CD4-positive, alpha-beta T cell treated with Interleukin-4 for 4 hours (primary cell): ENCODE data around the gene ZCCHC18.
A peak's percentile ranks its signal among the peaks of the same experiment; 100 is the strongest.
"Not testable (repeated sequence)": the region's sequence is repeated elsewhere in the genome, so short reads cannot be mapped to it uniquely, and the experiment has no call there.

Experiments used
- DNase-seq: peaks from one replicate; pipeline ENCODE4 v3.0.0-alpha.2; 2020

ZCCHC18 gene

GRCh38 chrX:104112326-104112951 lies at the start of gene ZCCHC18:
Gene ZCCHC18, plus strand, starts transcription at chrX:104112523. Its CDS starts 1,589 bp downstream, at chrX:104114112.
- DNase-seq = no peak

GRCh38 chrX:104062636-104063035 lies 49.7 kb upstream of the ZCCHC18 start:
- DNase-seq = not testable (repeated sequence)

DNA sequence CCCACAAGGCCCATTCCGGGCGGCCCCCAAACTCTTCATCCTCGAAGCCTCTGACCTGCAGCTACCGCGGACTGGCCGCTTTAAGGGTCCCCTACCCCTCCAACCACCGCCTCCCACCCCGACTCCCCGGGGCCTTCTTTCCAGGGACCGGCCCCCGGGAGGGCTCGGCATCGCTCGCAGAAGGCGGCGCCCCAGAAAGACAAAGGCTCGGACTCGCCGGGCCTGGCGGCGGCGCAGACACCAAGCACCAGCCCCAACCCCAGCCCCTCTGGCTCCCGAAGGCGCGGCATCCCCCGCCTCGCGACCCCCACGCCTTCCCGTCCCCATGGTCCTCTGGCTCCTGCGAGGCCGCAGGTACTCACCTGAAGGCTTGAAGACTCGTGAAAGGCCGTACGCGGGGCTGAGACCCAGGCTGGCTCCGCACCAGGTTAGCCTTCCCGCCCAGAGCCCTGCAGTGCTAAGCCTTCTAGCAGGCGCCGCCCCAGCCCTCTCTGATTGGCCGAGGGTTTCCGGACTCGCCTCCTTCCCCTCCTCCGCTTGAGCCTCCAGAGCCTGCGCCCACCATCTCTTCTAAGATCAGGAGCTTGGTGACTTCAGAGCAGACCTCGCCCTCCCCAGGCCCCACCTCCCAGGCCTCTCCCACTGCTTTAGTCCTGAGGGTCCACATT lies 36.4 kb upstream of the ZCCHC18 start, which contains the start of gene TMSB15C:
Gene TMSB15C (minus strand): TSS at position 459 of the 668 bp plus-strand sequence.
- DNase-seq = not testable (repeated sequence)

DNA sequence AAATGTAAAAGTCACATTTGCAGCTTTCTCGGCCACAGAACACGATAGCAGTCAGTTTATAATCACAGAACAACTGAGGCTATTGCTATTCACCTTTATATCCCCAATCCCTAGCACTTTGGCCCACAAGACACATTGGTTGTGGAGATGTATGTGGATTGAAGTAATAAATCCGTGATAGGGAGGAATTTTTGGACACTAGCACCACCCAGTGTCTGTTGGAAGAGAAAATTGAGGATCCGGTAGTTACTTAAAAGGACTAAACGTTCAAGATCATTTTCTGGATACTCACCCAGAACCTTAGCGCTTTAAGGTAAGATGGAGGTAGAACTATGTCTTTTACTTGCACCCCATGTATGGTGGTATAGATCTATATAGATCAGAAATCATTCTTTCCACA lies 34.5 kb upstream of the ZCCHC18 start:
- not testable (repeated sequence) for DNase-seq

- no peak for DNase-seq
Observed at GRCh38 chrX:104084063-104084462, 28.3 kb upstream of the ZCCHC18 start.

DNA sequence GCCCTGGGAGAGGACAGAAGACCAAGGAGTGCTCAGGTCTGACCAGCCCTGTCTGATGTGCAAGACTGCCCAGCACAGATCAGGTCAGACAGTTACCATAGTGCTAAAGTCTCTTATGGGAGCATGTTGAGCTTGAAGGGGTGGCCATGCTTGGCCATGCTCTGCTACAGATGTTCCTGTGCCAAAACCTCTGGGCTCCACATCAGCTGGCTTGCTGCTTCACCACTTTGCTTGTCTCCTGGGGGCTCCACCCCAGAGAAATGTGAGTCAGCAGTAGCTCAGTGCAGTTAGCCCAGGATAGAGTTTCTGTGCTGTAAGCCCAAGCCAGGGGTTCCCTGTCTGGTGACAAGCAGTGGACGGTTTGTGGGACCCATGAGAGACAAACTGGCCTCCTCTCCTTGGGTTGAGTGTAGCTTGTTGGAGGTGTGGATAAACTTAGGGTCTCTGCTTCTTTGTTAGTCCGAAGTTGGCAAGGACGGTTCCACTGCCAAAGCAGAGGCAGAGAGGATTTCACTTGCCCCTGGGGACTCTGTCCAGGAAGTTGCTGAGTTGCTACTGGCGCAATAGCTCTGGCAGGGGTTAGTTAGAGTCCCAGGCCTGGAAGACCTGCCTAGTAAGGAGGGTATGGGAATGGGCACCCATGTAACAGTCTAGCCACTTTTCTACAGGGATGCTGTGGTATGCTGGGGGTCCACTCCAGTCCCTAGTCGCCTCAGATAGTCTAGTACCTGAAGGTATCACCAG lies 27.6 kb upstream of the ZCCHC18 start:
- no peak for DNase-seq

- no peak for DNase-seq
Observed at GRCh38 chrX:104085477-104085876, 26.8 kb upstream of the ZCCHC18 start.

GRCh38 chrX:104085919-104086318 lies 26.4 kb upstream of the ZCCHC18 start:
- no peak for DNase-seq

GRCh38 chrX:104098151-104098808 lies 14.0 kb upstream of the ZCCHC18 start:
- DNase-seq = peak; percentile 64

- DNase-seq = no peak
Observed at GRCh38 chrX:104098919-104099318, 13.4 kb upstream of the ZCCHC18 start.

- DNase-seq = no peak
Observed at GRCh38 chrX:104104676-104105075, 7.6 kb upstream of the ZCCHC18 start.

DNA sequence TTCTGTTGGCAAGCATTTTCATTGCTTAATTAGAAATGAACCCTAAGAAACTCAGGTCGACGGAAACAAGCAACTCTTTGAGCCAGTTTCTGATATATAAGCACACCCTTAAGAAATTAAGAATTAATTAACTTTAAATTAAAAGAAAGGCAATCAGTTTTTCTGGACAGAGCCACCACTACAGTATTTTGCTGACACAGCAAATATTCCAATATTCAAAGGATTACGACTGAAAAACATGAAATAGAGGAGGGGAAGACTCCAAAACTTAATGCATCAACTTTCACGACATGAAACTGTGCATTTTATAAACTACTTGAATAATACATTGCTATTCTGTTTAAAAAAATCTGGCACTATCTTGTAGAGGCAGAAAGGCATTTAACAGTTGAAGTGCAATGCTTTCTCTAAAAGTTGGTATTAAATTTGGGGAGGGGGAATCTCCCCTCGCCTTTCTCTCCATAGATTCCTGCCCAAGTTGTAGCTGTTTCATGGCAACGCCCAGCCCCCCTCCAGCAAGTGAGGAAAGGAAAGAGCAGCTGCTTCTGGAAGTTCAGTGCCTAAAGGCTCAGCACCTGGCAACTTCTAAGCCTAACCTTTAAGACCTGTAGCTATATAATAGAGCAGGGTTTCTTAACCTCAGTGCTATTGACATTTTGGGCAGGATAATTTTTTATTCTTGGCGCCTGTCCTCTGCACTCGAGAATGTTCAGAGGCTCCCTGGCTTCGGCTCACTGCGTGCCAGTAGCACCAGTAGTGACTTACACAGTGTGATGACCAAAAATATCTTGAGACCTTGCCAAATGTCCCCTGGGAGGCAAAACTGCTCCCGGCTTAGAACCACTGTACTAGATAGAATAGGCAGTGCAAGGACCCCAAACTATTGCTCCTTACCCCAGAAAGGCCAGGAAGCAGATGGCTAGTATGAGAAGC lies 6.7 kb upstream of the ZCCHC18 start:
- no peak for DNase-seq

DNA sequence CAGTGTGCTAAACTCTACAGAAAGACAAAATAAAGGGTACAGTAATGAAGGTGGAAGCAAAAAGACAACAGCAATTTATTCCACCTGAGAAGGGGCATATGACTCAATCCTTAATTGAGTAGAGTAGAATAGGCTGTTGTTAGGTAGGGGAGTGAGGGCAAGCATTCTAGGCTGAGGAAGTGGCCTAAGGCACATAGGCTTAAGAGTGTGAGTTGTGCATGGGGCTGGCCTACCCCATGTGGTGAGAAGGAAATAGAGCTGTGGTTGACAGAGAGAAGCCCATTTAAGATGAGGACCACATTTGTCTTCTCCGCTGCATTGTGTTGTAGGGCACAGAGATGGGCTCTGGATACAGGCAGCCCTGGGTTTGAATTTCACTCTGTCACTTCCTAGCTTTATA lies 3.4 kb upstream of the ZCCHC18 start:
- DNase-seq = no peak

DNA sequence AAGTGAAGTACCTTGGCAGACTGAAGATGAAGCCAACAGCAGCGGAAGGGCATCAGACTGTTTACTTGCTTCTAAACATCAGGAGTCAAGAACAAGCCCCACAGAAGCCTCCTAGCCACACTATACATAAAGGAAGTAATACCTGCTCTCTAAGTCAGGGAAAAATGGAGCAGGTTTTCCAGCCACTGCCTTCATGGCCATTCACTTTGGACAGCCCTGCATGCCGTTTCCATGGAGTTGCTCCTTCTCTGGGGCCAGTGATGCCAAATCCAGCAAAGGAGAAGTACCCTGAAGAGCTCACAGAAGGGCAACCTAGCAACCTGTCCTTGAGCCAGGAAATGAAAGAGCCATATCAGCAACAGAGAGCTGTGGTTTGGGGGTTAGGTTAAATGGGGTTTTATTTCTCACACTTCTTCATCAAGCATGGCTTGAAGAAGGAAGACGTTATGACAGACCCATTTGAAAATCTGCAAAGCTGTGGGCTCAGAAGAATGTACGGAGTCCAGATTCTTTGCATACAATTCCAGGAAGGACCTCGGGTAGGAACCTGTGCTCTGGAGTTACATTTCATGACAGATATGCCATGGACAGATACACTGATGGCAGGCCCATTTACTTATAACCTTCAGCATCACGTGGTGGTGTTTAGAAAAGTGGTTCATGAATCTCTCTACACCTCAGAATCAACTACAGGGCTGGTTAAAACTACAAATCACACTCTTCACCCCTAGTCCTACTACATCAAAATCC lies 1.7 kb upstream of the ZCCHC18 start:
- DNase-seq = not testable (repeated sequence)

DNA sequence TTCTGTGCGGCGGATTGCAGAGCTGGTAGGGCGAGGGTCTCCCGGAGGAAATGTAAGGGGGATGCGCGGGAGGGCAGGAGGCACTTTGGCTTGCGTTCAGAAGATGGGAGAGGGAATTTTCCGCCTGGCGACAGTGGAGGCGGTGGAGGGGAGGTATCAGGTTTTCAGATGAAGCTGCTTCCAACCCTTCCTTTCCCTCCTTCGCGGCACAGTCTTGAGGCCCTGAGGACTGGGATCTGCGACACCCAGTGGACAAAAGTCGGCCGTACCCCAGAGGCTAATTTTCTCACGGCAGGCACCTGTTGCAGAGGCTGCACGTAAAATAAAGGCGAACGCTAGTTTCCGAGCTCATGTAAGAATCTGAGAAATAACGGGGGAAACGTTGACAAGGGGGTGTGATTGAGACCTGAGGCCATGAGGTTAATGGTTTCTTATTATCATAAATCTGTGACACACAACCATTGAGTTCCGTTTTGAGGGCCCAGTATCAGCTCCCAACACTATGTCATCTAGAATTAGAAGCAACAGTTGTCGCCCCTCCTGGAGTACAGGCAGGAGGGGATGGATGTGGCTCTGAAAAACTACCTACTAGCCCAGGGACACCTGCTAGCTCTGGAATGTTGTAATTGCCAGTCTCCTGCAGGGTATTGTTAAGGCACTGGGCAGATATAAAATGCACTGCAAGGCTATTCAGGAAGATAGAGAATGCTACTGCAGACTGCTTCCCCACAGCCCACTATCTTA lies 1.1 kb downstream of the ZCCHC18 start:
- peak; percentile 54 for DNase-seq

DNA sequence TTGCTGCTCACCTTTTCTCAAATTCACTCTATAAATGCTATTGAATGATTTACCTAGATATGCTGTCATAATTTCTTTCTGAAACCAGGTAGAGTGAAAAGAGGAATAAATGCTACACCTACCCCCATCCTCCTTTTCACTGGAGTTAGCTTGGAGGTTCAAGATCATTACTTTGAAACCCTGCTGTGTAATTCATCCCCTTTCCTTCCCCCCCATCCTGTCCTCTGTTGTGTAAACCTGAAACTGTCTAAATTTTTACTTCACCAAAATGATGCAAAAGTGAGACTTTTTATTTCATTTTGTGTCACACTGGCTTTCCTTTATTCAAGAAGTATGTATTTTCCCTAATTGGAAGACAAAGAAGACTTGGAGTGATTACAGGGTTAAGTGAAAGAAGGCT lies 5.4 kb downstream of the ZCCHC18 start:
- no peak for DNase-seq

DNA sequence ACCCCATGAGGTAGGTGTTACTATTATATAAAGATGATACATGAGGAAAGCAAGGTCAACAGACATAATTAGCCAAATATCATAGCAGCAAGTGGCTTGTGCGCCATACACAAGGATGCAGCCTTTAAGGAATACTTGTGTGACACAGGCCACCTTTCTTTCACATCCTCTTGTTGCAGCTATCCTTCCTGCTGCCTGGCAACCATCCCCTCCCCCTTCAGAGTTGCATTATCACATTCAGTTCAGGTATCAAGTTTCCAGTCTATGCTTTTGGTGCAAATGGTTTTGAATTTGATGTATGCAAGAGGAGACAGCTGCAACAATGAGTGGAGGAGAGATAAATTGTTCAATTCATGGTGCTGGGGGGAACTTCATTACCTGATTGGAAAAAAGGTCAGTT lies 6.4 kb downstream of the ZCCHC18 start:
- no peak for DNase-seq

DNA sequence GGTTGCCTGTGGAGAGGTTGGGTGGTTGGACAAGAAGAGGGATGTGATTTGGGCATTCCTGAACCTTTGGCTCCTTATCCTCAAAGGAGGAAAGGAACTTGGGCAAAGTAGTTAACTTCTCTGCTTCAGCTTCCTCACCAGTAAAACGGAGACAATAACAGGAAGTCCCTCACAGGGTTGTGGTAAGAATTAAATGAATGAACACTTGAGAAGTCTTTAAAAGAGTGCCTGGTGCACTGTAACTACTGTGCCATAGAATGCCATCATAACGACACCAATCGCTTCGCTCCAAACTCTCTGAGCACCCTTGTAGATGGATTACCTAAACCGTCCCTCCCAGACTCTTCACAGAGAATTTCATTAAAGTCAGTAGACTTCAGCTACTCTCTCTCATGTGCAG lies 10.5 kb downstream of the ZCCHC18 start:
- no peak for DNase-seq

DNA sequence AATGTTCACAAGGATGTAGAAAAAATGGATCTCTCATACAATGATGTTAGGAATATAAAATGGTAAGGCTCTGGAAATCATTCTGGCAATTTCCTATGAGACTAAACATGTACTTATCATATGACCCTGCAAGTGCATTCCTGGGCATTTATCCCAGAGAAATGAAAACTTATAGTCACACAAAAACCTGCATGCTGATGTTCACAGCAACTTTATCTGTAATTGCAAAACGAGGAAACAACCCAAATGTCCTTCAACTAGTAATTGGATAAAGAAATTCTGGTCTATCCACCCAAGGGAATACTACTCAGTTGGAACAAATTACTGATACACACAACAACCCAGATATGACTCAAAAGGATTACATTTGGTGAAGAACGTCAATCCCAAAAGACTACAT lies 14.5 kb downstream of the ZCCHC18 start:
- DNase-seq = no peak

GRCh38 chrX:104130808-104131207 lies 18.5 kb downstream of the ZCCHC18 start:
- no peak for DNase-seq
